ENCODE data around the gene SEC14L1. TPM values are rescaled to one million over a fixed set of nuclear protein-coding genes. Genes with fewer than 3 reads are reported as not detected.
"Not testable (repeated sequence)": the region's sequence is repeated elsewhere in the genome, so short reads cannot be mapped to it uniquely, and the experiment has no call there.

The SEC14L1 gene
- total RNA-seq, 1 experiment from 2014 or later: 81.0 TPM

DNA sequence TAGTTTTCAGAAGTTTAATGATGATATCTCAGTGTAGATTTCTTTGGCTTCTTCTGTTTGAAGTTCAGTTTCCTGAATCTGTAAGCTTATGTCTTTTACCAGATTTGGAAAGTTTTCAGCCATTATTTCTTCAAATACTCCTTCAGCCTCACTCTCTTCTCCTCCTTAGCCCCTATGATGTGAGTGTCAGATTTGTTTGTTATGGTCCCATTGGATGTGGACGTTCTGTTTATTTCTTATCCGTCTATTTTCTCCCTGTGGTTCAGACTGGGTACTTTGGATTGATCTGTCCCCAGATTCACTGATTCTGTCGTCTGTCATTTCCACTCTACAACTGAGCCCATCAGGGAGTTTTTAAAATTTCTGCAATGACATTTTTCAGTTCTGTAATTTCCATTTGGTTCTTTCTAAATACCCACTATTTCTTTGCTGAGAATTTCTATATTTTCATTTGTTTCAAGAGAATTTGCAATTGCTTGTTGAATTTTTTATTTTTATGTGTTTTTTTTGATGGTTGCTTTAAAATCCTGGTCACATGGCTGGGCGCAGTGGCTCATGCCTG is 110.9 kb downstream of the SEC14L1 start:
- ChIA-PET CTCF (interaction anchor here (0.7 kb wide), 1 partner anchor 147 kb away, joined by 3 read pairs; no protein-coding TSS in a partner anchor), POLR2A (interaction anchor here (0.7 kb wide), 1 partner anchor 164 kb away, joined by 4 read pairs; no protein-coding TSS in a partner anchor)
- Mint-ChIP-seq H3K4me1 (peaks cover 20% of the 10 kb centered on the region), H3K27ac (no peak overlapping the region), H3K9me3 (no peaks in the 10 kb centered on the region), H3K36me3 (no peaks in the 10 kb centered on the region), H3K4me3 (no peak overlapping the region), H3K27me3 (ENCODE audit: low read depth) (peaks cover 25% of the 10 kb centered on the region)
- no peak for TF ChIP-seq JAZF1 (CRISPR knock-in tag; IDR thresholded peaks at IDR 0.05)
- TF ChIP-seq, protein P1, sequence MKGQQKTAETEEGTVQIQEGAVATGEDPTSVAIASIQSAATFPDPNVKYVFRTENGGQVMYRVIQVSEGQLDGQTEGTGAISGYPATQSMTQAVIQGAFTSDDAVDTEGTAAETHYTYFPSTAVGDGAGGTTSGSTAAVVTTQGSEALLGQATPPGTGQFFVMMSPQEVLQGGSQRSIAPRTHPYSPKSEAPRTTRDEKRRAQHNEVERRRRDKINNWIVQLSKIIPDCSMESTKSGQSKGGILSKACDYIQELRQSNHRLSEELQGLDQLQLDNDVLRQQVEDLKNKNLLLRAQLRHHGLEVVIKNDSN (CRISPR knock-in tag; IDR thresholded peaks at IDR 0.05): no peak
- TF ChIP-seq, protein P2, sequence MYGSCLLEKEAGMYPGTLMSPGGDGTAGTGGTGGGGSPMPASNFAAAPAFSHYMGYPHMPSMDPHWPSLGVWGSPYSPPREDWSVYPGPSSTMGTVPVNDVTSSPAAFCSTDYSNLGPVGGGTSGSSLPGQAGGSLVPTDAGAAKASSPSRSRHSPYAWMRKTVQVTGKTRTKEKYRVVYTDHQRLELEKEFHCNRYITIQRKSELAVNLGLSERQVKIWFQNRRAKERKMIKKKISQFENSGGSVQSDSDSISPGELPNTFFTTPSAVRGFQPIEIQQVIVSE (CRISPR knock-in tag; IDR thresholded peaks at IDR 0.05; ENCODE audit: borderline replicate concordance): no peak
- TF ChIP-seq, protein P3, sequence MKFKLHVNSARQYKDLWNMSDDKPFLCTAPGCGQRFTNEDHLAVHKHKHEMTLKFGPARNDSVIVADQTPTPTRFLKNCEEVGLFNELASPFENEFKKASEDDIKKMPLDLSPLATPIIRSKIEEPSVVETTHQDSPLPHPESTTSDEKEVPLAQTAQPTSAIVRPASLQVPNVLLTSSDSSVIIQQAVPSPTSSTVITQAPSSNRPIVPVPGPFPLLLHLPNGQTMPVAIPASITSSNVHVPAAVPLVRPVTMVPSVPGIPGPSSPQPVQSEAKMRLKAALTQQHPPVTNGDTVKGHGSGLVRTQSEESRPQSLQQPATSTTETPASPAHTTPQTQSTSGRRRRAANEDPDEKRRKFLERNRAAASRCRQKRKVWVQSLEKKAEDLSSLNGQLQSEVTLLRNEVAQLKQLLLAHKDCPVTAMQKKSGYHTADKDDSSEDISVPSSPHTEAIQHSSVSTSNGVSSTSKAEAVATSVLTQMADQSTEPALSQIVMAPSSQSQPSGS (CRISPR knock-in tag; IDR thresholded peaks at IDR 0.05; ENCODE audit: borderline replicate concordance, low read depth): no peak
- TF ChIP-seq MYBL2 (CRISPR knock-in tag; IDR thresholded peaks at IDR 0.05): no peak
- no peak for TF ChIP-seq ZNF396 (CRISPR knock-in tag; IDR thresholded peaks at IDR 0.05; ENCODE audit: borderline replicate concordance)
- DNase-seq (ENCODE audit: low spot score): no peak
- ATAC-seq: no peak

DNA sequence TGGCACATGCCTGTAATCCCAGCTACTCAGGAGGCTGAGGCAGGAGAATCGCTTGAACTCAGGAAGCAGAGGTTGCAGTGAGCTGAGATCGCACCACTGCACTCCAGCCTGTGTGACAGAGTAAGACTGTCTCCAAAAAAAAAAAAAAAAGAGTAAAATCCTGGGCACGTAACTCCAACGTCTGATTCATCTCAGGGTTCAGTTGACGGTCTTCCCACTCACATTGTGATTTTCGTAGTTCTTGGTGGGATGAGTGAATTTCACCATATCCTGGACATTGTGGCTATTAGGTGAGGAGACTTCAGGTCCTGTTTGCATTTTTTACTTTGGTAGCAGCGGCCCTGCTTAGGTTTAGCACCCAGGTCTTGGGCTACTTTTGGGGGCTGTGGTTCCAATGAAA is 111.5 kb downstream of the SEC14L1 start:
- ChIA-PET CTCF (interaction anchor here (0.7 to 1.9 kb wide), 2 partner anchors 15 to 147 kb away, joined by 3 to 6 read pairs; no protein-coding TSS in a partner anchor), POLR2A (interaction anchor here (0.7 kb wide), 1 partner anchor 164 kb away, joined by 4 read pairs; no protein-coding TSS in a partner anchor)

GRCh38 chr17:77253611-77254051 is 112.9 kb downstream of the SEC14L1 start:
- Mint-ChIP-seq H3K36me3 (no peaks in the 10 kb centered on the region), H3K9me3 (no peaks in the 10 kb centered on the region), H3K27me3 (ENCODE audit: low read depth) (peaks cover 11% of the 10 kb centered on the region), H3K4me3 (no peak overlapping the region), H3K27ac (no peak overlapping the region), H3K4me1 (peaks cover 16% of the 10 kb centered on the region)
- no peak; the same call in 1 of the 2 replicates for ATAC-seq
- no peak for DNase-seq (ENCODE audit: low spot score)
- POLR2A ChIA-PET: no interaction called here
- TF ChIP-seq CTCF (IDR thresholded peaks at IDR 0.05): no peak
- TF ChIP-seq JAZF1 (CRISPR knock-in tag; IDR thresholded peaks at IDR 0.05): no peak
- no peak for TF ChIP-seq PREB (CRISPR knock-in tag; IDR thresholded peaks at IDR 0.05; ENCODE audit: borderline replicate concordance)
- no peak for TF ChIP-seq AFF4 (CRISPR knock-in tag; IDR thresholded peaks at IDR 0.05; ENCODE audit: borderline replicate concordance)
- TF ChIP-seq ZBTB21 (CRISPR knock-in tag; IDR thresholded peaks at IDR 0.05; ENCODE audit: borderline replicate concordance): no peak
- TF ChIP-seq TP53 (CRISPR knock-in tag; IDR thresholded peaks at IDR 0.05): no peak
- no peak for TF ChIP-seq IRF2 (CRISPR knock-in tag; IDR thresholded peaks at IDR 0.05; ENCODE audit: borderline replicate concordance, low read depth)
- TF ChIP-seq JUN (CRISPR knock-in tag; IDR thresholded peaks at IDR 0.05): no peak
- TF ChIP-seq ATF1 (CRISPR knock-in tag; IDR thresholded peaks at IDR 0.05): no peak
- TF ChIP-seq, protein P4, sequence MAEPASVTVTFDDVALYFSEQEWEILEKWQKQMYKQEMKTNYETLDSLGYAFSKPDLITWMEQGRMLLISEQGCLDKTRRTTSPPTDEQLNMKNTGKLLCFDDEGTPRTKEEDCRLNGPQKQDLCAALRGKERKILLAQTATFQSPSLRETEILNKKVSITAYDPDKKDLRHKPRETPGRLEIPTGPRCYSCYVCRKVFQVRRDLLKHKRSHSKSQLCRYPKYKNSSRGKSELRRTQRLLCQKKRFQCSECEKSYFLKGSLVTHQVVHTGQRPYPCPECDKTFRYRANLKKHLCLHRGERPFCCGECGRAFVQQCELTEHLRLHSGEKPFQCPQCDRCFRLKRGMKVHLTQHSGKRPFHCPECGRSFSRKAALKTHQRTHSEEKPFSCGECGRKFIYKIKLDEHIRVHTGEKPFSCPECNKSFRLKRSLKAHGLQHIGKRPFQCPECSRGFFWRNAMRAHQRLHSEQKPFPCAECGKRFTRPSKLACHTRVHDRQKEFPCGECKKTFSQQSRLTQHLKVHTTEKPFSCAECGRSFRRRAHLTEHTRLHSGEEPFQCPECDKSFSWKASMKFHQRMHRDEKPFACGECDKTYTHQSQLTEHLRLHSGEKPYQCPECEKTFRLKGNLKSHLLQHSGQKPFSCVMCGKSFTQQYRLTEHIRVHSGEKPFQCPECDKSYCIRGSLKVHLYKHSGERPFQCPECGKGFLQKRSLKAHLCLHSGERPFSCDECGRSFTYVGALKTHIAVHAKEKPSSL (CRISPR knock-in tag; conservative IDR thresholded peaks at IDR 0.05): no peak
- no peak for TF ChIP-seq NR1H2 (CRISPR knock-in tag; IDR thresholded peaks at IDR 0.05)
- no peak for TF ChIP-seq FOXP1 (CRISPR knock-in tag; IDR thresholded peaks at IDR 0.05; ENCODE audit: borderline replicate concordance)
- CTCF ChIA-PET: interaction anchor here (0.6 to 1.9 kb wide), 5 partner anchors 12 to 176 kb away, joined by 3 to 6 read pairs (median 4); no protein-coding TSS in a partner anchor

More for the DNA sequence above, 111.5 kb downstream of the SEC14L1 start:
- H3K27ac Mint-ChIP-seq; DNase-seq (ENCODE audit: low spot score); H3K4me3 Mint-ChIP-seq; ATAC-seq; H3K36me3 Mint-ChIP-seq; H3K9me3 Mint-ChIP-seq: not testable (repeated sequence)
- H3K4me1 Mint-ChIP-seq: peaks cover 20% of the 10 kb centered on the region
- peaks cover 24% of the 10 kb centered on the region for H3K27me3 Mint-ChIP-seq (ENCODE audit: low read depth)

Measured in WTC11 (cell line).